ENCODE measurements around the gene SRD5A1. TPM values are rescaled to one million over a fixed set of nuclear protein-coding genes. Genes with fewer than 3 reads are reported as not detected.

Gene SRD5A1
- total RNA-seq, 1 experiment from 2014 or later = 39.6 TPM

GRCh38 chr5:6674886-6675285 is 41.6 kb downstream of the SRD5A1 start:
- POLR2A ChIA-PET (ENCODE audit: unreplicated experiment) = no interaction called here
- TF ChIP-seq EZH2 (IDR thresholded peaks at IDR 0.05; ENCODE audit: low read length, unreplicated experiment) = no peak
- no peak for TF ChIP-seq CTCF (conservative IDR thresholded peaks at IDR 0.05; ENCODE audit: low read depth, low read length)
- TF ChIP-seq EZH2phosphoT487 (IDR thresholded peaks at IDR 0.05; ENCODE audit: borderline replicate concordance, low read length) = no peak
- H3K79me2 ChIP-seq (ENCODE audit: low read length) = no peaks in the 10 kb centered on the region
- no TSS peak for BruUV-seq (replicated peaks)
- no peaks in the 10 kb centered on the region for H3F3A ChIP-seq (ENCODE audit: low read length, unreplicated experiment)
- H3K4me3 ChIP-seq (ENCODE audit: low read length) = no peak overlapping the region
- H2AFZ ChIP-seq (ENCODE audit: low read length) = no peak overlapping the region
- no peaks in the 10 kb centered on the region for H3K27me3 ChIP-seq (ENCODE audit: low read length)
- H3K36me3 ChIP-seq (ENCODE audit: low read depth, low read length) = peaks cover 4% of the 10 kb centered on the region; the same call in 1 of the 2 replicates
- H4K20me1 ChIP-seq (ENCODE audit: low read length) = no peaks in the 10 kb centered on the region
- no peak overlapping the region for H3K9ac ChIP-seq (ENCODE audit: low read length)
- no peaks in the 10 kb centered on the region for H3K9me2 ChIP-seq (replicated peaks; ENCODE audit: low read length)
- H3K4me1 ChIP-seq (ENCODE audit: insufficient read depth, low read length) = no peaks in the 10 kb centered on the region
- no peak overlapping the region for H3K27ac ChIP-seq (ENCODE audit: low read length)
- no peaks in the 10 kb centered on the region for H3K9me3 ChIP-seq (ENCODE audit: low read length)
- DNase-seq = no peak
- CTCF ChIA-PET = no interaction called here
- no peak overlapping the region for H3K4me2 ChIP-seq (ENCODE audit: low read length)
- no peak for ATAC-seq
- intact Hi-C loops (cut with micrococcal nuclease) = no loop called here

GRCh38 chr5:6675784-6676491 is 42.7 kb downstream of the SRD5A1 start:
- Histone ChIP-seq H3K79me2 (ENCODE audit: low read length) (no peaks in the 10 kb centered on the region), H3K27ac (ENCODE audit: low read length) (no peak overlapping the region), H3K9me2 (replicated peaks; ENCODE audit: low read length) (no peaks in the 10 kb centered on the region), H4K20me1 (ENCODE audit: low read length) (no peaks in the 10 kb centered on the region), H3F3A (ENCODE audit: low read length, unreplicated experiment) (no peaks in the 10 kb centered on the region), H3K36me3 (ENCODE audit: low read depth, low read length) (no peaks in the 10 kb centered on the region), H3K4me3 (ENCODE audit: low read length) (no peak overlapping the region), H2AFZ (ENCODE audit: low read length) (no peak overlapping the region), H3K4me2 (ENCODE audit: low read length) (no peak overlapping the region), H3K9ac (ENCODE audit: low read length) (no peak overlapping the region), H3K9me3 (ENCODE audit: low read length) (no peaks in the 10 kb centered on the region), H3K27me3 (ENCODE audit: low read length) (no peaks in the 10 kb centered on the region), H3K4me1 (ENCODE audit: insufficient read depth, low read length) (no peaks in the 10 kb centered on the region)
- DNase-seq (no peak), ATAC-seq (no peak)
- POLR2A ChIA-PET (ENCODE audit: unreplicated experiment) = no interaction called here
- BruUV-seq (replicated peaks) = no TSS peak
- intact Hi-C loops (cut with micrococcal nuclease) = no loop called here
- CTCF ChIA-PET = no interaction called here
- TF ChIP-seq EZH2phosphoT487 (IDR thresholded peaks at IDR 0.05; ENCODE audit: borderline replicate concordance, low read length) (no peak), EZH2 (IDR thresholded peaks at IDR 0.05; ENCODE audit: low read length, unreplicated experiment) (no peak), CTCF (conservative IDR thresholded peaks at IDR 0.05; ENCODE audit: low read depth, low read length) (peak; percentile 12; the same call in 1 of the 2 replicates)

GRCh38 chr5:6676702-6677101 is 43.5 kb downstream of the SRD5A1 start:
- ATAC-seq (peak; percentile 59; the same call in 1 of the 2 replicates), DNase-seq (peak; percentile 76)
- intact Hi-C loops (cut with micrococcal nuclease) = no loop called here
- H3K4me2 ChIP-seq (ENCODE audit: low read length) = no peak overlapping the region
- ChIA-PET POLR2A (ENCODE audit: unreplicated experiment) (no interaction called here), CTCF (no interaction called here)
- H3K4me1 ChIP-seq (ENCODE audit: insufficient read depth, low read length) = no peaks in the 10 kb centered on the region
- no peak overlapping the region for H3K9ac ChIP-seq (ENCODE audit: low read length)
- no peaks in the 10 kb centered on the region for H4K20me1 ChIP-seq (ENCODE audit: low read length)
- H3K9me3 ChIP-seq (ENCODE audit: low read length) = no peaks in the 10 kb centered on the region
- no peak overlapping the region for H3K4me3 ChIP-seq (ENCODE audit: low read length)
- no peak for TF ChIP-seq EZH2phosphoT487 (IDR thresholded peaks at IDR 0.05; ENCODE audit: borderline replicate concordance, low read length)
- TF ChIP-seq CTCF (conservative IDR thresholded peaks at IDR 0.05; ENCODE audit: low read depth, low read length) = no peak
- TF ChIP-seq EZH2 (IDR thresholded peaks at IDR 0.05; ENCODE audit: low read length, unreplicated experiment) = no peak
- no TSS peak for BruUV-seq (replicated peaks)
- no peaks in the 10 kb centered on the region for H3K36me3 ChIP-seq (ENCODE audit: low read depth, low read length)
- no peaks in the 10 kb centered on the region for H3K79me2 ChIP-seq (ENCODE audit: low read length)
- H3K9me2 ChIP-seq (replicated peaks; ENCODE audit: low read length) = no peaks in the 10 kb centered on the region
- H3F3A ChIP-seq (ENCODE audit: low read length, unreplicated experiment) = no peaks in the 10 kb centered on the region
- H3K27me3 ChIP-seq (ENCODE audit: low read length) = no peaks in the 10 kb centered on the region
- H3K27ac ChIP-seq (ENCODE audit: low read length) = no peak overlapping the region
- no peak overlapping the region for H2AFZ ChIP-seq (ENCODE audit: low read length)
